HepG2 (cell line): ENCODE measurements around the gene SELENOM. TPM values are rescaled to one million over a fixed set of nuclear protein-coding genes. Genes with fewer than 3 reads are reported as not detected.

Experiments used
- JDP2 ChIP-seq: sonication (generic); formaldehyde crosslinking; IDR thresholded peaks from 2 replicates; pipeline ENCODE4 v1.8.1; 2022; ENCODE audit warnings: missing genetic modification reagents, borderline replicate concordance
- KDM2A ChIP-seq: sonication (generic); formaldehyde crosslinking; IDR thresholded peaks from 2 replicates; pipeline ENCODE4 v1.4.0; 2020; ENCODE audit warnings: low read depth, missing genetic modification reagents, borderline replicate concordance
- NKX3-1 ChIP-seq: sonication (generic); formaldehyde crosslinking; IDR thresholded peaks from 2 replicates; pipeline ENCODE4 v1.5.0; 2020; ENCODE audit warnings: missing genetic modification reagents
- NR1H2 ChIP-seq: sonication (generic); formaldehyde crosslinking; IDR thresholded peaks from 2 replicates; pipeline ENCODE4 v1.8.1; 2022; ENCODE audit warnings: low read depth, missing genetic modification reagents, borderline replicate concordance
- PHF8 ChIP-seq: sonication (generic); formaldehyde crosslinking; IDR thresholded peaks from 2 replicates; pipeline ENCODE4 v1.5.0; 2020; ENCODE audit warnings: missing genetic modification reagents
- TBX2 ChIP-seq: sonication (generic); formaldehyde crosslinking; IDR thresholded peaks from 2 replicates; pipeline ENCODE4 v1.5.0; 2020; ENCODE audit warnings: missing genetic modification reagents, mild to moderate bottlenecking, borderline replicate concordance
- TEAD3 ChIP-seq: optimal IDR thresholded peaks from 2 replicates; pipeline ENCODE3; 2016; ENCODE audit warnings: borderline replicate concordance
- TFDP1 ChIP-seq: IDR thresholded peaks from 2 replicates; pipeline ENCODE4 v1.6.1; 2016; ENCODE audit warnings: missing compliant biosample characterization, missing genetic modification reagents, borderline replicate concordance
- YY1 ChIP-seq: IDR thresholded peaks from 2 replicates; pipeline ENCODE4 v1.6.1; 2011; ENCODE audit warnings: low read length, low read depth, moderate library complexity, mild to moderate bottlenecking; ENCODE audit not compliant: insufficient read depth, insufficient replicate concordance
- ZNF10 ChIP-seq: sonication (generic); formaldehyde crosslinking; IDR thresholded peaks from 2 replicates; pipeline ENCODE4 v1.4.0; 2020; ENCODE audit warnings: mild to moderate bottlenecking, low read depth, missing genetic modification reagents, borderline replicate concordance
- ZNF460 ChIP-seq: sonication (generic); formaldehyde crosslinking; IDR thresholded peaks from 2 replicates; pipeline ENCODE4 v1.5.1; 2020; ENCODE audit warnings: missing genetic modification reagents, mild to moderate bottlenecking, borderline replicate concordance
- ZNF530 ChIP-seq: sonication (generic); formaldehyde crosslinking; IDR thresholded peaks from 2 replicates; pipeline ENCODE4 v1.5.0; 2020; ENCODE audit warnings: low read depth, mild to moderate bottlenecking, missing genetic modification reagents
- ZNF569 ChIP-seq: sonication (generic); formaldehyde crosslinking; IDR thresholded peaks from 2 replicates; pipeline ENCODE4 v1.5.0; 2020; ENCODE audit warnings: mild to moderate bottlenecking, missing genetic modification reagents, moderate library complexity, borderline replicate concordance
- polyA plus RNA-seq, 8 experiments: library from polyadenylated mRNA; depleted of rRNA in 3 of 8; stranded (reverse) in 7 of 8; unstranded in 1 of 8; fragments of >200 nt; fragmentation: Illumina TruSeq in 4 of 8; extraction: Trizol in 4 of 8; gene quantifications; 2 replicates each; pipeline versions ENCODE4 v1.2.1 to v1.2.3, GENCODE V29; 2011 to 2016; ENCODE audit warnings: low read depth in 4 of 8, missing spikeins in 1 of 8, mixed read lengths in 1 of 8; ENCODE audit not compliant: insufficient read depth in 1 of 8
- total RNA-seq, 5 experiments: library from RNA; depleted of rRNA; stranded (reverse); fragments of >200 nt; fragmentation: Illumina TruSeq; extraction: Trizol; gene quantifications; 2 replicates each; pipeline ENCODE4 v1.2.3, GENCODE V29; 2016; ENCODE audit warnings: low read depth in 1 of 5
- TF ChIP-seq, protein P1 (sequence below): sonication (generic); formaldehyde crosslinking; IDR thresholded peaks from 2 replicates; pipeline ENCODE4 v1.4.0; 2020; ENCODE audit warnings: mild to moderate bottlenecking, missing genetic modification reagents, borderline replicate concordance
- TF ChIP-seq, protein P2 (sequence below): IDR thresholded peaks from 2 replicates; pipeline ENCODE4 v1.6.1; 2016; ENCODE audit warnings: low read depth, control low read depth
- TF ChIP-seq, protein P3 (sequence below): fragments of 450-650 bp; IDR thresholded peaks from 2 replicates; pipeline ENCODE4 v1.6.1; 2017; ENCODE audit warnings: mild to moderate bottlenecking
- TF ChIP-seq, protein P4 (sequence below): sonication (generic); formaldehyde crosslinking; IDR thresholded peaks from 2 replicates; pipeline ENCODE4 v1.4.0; 2020; ENCODE audit warnings: mild to moderate bottlenecking, missing genetic modification reagents

The SELENOM gene
- total and polyA plus RNA-seq, 2 of the 13 experiments (the other 11 are each of a cell fraction or from before 2014, with no cell fraction given), result 4.1 to 4.3 TPM

- TF ChIP-seq TFDP1, result peak; percentile 86; the same call in 1 of the 2 replicates
- TF ChIP-seq ZNF460 (CRISPR knock-in tag), result peak; percentile 17; the same call in 1 of the 2 replicates
- no peak for TF ChIP-seq ZNF569 (CRISPR knock-in tag)
- TF ChIP-seq, protein P1, sequence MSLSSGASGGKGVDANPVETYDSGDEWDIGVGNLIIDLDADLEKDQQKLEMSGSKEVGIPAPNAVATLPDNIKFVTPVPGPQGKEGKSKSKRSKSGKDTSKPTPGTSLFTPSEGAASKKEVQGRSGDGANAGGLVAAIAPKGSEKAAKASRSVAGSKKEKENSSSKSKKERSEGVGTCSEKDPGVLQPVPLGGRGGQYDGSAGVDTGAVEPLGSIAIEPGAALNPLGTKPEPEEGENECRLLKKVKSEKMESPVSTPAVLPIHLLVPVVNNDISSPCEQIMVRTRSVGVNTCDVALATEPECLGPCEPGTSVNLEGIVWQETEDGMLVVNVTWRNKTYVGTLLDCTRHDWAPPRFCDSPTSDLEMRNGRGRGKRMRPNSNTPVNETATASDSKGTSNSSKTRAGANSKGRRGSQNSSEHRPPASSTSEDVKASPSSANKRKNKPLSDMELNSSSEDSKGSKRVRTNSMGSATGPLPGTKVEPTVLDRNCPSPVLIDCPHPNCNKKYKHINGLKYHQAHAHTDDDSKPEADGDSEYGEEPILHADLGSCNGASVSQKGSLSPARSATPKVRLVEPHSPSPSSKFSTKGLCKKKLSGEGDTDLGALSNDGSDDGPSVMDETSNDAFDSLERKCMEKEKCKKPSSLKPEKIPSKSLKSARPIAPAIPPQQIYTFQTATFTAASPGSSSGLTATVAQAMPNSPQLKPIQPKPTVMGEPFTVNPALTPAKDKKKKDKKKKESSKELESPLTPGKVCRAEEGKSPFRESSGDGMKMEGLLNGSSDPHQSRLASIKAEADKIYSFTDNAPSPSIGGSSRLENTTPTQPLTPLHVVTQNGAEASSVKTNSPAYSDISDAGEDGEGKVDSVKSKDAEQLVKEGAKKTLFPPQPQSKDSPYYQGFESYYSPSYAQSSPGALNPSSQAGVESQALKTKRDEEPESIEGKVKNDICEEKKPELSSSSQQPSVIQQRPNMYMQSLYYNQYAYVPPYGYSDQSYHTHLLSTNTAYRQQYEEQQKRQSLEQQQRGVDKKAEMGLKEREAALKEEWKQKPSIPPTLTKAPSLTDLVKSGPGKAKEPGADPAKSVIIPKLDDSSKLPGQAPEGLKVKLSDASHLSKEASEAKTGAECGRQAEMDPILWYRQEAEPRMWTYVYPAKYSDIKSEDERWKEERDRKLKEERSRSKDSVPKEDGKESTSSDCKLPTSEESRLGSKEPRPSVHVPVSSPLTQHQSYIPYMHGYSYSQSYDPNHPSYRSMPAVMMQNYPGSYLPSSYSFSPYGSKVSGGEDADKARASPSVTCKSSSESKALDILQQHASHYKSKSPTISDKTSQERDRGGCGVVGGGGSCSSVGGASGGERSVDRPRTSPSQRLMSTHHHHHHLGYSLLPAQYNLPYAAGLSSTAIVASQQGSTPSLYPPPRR (CRISPR knock-in tag), result peak; percentile 89
- peak; percentile 61 for TF ChIP-seq YY1
- peak; percentile 88 for TF ChIP-seq KDM2A
- no peak for TF ChIP-seq NR1H2 (CRISPR knock-in tag)
- TF ChIP-seq ZNF10 (CRISPR knock-in tag), result no peak
- no peak; the same call in 1 of the 2 replicates for TF ChIP-seq NKX3-1
- TF ChIP-seq TBX2 (CRISPR knock-in tag), result peak; percentile 97
- no peak for TF ChIP-seq ZNF530 (CRISPR knock-in tag)
- TF ChIP-seq, protein P2, sequence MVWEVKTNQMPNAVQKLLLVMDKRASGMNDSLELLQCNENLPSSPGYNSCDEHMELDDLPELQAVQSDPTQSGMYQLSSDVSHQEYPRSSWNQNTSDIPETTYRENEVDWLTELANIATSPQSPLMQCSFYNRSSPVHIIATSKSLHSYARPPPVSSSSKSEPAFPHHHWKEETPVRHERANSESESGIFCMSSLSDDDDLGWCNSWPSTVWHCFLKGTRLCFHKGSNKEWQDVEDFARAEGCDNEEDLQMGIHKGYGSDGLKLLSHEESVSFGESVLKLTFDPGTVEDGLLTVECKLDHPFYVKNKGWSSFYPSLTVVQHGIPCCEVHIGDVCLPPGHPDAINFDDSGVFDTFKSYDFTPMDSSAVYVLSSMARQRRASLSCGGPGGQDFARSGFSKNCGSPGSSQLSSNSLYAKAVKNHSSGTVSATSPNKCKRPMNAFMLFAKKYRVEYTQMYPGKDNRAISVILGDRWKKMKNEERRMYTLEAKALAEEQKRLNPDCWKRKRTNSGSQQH, result peak; percentile 71; the same call in 1 of the 2 replicates
- TF ChIP-seq, protein P3, sequence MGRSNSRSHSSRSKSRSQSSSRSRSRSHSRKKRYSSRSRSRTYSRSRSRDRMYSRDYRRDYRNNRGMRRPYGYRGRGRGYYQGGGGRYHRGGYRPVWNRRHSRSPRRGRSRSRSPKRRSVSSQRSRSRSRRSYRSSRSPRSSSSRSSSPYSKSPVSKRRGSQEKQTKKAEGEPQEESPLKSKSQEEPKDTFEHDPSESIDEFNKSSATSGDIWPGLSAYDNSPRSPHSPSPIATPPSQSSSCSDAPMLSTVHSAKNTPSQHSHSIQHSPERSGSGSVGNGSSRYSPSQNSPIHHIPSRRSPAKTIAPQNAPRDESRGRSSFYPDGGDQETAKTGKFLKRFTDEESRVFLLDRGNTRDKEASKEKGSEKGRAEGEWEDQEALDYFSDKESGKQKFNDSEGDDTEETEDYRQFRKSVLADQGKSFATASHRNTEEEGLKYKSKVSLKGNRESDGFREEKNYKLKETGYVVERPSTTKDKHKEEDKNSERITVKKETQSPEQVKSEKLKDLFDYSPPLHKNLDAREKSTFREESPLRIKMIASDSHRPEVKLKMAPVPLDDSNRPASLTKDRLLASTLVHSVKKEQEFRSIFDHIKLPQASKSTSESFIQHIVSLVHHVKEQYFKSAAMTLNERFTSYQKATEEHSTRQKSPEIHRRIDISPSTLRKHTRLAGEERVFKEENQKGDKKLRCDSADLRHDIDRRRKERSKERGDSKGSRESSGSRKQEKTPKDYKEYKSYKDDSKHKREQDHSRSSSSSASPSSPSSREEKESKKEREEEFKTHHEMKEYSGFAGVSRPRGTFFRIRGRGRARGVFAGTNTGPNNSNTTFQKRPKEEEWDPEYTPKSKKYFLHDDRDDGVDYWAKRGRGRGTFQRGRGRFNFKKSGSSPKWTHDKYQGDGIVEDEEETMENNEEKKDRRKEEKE, result no peak
- peak; percentile 63 for TF ChIP-seq PHF8
- peak; percentile 98 for TF ChIP-seq TEAD3 (CRISPR knock-in tag)
- no peak for TF ChIP-seq JDP2 (CRISPR knock-in tag)
- TF ChIP-seq, protein P4, sequence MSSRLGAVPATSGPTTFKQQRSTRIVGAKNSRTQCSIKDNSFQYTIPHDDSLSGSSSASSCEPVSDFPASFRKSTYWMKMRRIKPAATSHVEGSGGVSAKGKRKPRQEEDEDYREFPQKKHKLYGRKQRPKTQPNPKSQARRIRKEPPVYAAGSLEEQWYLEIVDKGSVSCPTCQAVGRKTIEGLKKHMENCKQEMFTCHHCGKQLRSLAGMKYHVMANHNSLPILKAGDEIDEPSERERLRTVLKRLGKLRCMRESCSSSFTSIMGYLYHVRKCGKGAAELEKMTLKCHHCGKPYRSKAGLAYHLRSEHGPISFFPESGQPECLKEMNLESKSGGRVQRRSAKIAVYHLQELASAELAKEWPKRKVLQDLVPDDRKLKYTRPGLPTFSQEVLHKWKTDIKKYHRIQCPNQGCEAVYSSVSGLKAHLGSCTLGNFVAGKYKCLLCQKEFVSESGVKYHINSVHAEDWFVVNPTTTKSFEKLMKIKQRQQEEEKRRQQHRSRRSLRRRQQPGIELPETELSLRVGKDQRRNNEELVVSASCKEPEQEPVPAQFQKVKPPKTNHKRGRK (CRISPR knock-in tag), result no peak
These were observed 51.7 kb downstream of the SELENOM start (continued) for GRCh38 chr22:31055635-31056159.
